ENCODE results near the gene UROS.

Gene UROS

GRCh38 chr10:125788156-125789034, 34.7 kb downstream of the UROS start:
- DNase-seq (ENCODE audit: low spot score): no peak

DNA sequence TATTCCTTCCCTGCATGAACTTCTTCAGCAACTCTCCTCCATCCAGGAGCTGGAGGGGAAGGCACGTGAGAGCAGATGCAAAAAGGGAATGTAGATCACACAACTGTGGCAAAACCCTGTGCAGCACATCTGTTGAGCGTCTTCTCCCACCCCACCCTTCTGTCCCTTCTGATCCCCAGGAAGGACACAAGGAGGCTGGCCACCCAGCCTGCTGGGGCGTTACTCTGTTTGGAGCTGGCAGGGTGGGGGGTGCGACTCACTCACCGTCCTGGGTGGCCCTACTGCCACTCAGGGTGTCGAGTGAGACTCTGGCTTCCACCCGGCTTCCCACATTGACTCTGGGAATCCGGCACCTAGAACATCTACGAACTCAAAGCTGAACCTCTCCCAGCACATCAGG, 37.3 kb downstream of the UROS start:
- no peak for DNase-seq (ENCODE audit: low spot score)

- no peak for DNase-seq (ENCODE audit: low spot score)
Measured at GRCh38 chr10:125783957-125784356, 39.1 kb downstream of the UROS start.

DNA sequence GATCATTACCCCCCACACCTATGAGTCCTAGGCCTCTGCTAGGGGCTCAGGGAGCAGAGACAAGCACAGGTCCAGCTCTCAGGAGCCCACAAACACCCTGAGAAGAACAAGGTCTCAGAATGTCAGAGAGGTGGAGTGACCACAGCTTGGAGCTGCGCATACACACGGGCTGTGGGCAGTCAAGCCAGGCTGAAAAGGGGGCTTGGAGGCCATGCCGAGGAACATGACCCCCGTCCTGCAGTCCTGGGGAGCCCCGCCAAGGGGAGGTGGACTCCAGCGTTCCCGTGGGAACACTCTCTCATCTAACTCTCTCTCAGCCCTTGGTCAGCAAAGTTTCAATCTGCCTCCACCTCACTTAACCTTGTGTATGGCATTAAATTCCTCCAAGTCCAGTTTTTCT, 39.6 kb downstream of the UROS start:
- no peak for DNase-seq (ENCODE audit: low spot score)

DNA sequence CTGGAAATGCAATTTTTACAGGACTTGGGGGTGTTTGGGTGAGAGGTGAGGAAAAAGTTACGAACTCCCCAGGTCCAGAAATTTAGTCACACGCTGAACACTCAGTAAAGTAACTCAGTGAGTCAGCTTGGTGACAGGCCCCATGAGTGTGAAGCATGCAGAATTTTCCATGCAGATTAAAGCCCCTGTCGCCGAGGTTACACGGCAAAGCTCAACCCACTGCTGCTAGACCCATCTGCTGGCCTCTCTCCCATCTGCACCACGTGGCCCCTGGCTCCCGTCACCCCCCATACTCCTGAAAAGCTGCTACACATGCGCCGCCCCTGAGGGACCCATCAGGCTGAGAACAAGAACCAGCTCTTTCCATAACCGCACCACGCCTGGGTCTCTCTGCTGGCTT, 40.4 kb downstream of the UROS start:
- no peak for DNase-seq (ENCODE audit: low spot score)

DNA sequence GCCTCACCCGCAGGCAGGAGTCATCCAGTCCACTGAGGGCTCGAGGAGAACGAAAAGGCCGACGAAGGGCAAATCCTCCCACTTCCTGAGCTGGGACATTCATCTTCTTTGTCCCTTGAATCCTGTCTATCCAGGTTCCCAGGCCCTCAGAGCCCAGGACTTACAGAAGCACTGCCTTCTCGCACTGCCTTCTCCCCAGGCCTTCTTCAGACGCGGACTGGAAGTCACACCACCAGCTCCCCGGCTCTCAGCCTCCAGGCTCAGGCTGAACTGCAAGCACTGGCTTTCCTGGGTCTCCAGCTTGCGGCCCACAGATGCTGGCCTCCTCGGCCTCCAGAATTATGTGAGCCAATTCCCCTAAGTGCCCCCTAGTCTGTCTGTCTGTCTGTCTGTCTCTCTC, 41.0 kb downstream of the UROS start:
- DNase-seq (ENCODE audit: low spot score): no peak

- DNase-seq (ENCODE audit: low spot score): no peak
Measured at GRCh38 chr10:125781374-125781773, 41.7 kb downstream of the UROS start.

DNA sequence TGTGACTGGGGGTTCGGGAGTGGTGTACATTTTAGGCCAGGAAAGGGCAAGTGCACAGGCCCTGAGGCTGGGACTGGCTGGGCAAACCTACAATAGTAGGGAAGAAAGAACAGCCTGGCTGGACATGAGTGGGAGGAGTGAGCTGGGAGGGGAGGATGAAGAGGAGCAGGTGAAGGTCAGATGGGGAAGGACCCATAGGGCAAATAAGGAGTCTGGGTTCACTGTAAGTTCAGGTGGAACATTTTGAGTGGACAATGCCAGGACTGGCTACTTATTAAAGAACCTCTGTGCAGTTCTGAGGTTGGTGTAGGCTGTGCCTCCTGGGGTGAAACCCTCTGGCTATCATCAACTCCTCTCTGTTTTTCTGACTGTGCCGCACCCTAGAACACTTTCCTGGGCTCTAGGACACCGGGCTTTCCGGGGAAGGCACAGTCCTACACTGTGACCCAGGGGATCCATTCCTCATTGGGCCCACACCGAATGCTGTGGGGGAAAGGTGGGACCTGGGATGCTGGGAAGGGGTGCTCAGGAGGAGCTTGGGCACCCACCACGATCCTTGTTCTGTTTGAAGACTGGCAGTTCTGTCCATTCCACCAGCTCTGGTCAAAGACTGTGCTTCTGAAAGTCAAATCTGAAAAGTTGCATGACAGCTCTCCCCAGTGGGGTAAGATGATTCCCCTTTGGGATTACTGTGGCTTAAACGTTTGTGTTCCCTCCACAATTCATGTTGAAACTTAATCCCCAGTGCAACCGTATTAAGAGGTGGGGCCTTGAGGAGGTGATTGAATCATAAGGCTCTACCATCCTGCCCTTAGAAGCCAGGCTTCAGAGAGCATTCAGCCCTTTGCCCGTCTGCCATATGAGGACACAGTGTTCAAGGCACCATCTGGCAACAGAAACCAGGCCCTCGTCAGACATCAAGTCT, 43.4 kb downstream of the UROS start:
- DNase-seq (ENCODE audit: low spot score): no peak

- DNase-seq (ENCODE audit: low spot score): no peak
Measured at GRCh38 chr10:125778556-125778955, 44.5 kb downstream of the UROS start.

GRCh38 chr10:125777806-125778205, 45.3 kb downstream of the UROS start:
- no peak for DNase-seq (ENCODE audit: low spot score)

- DNase-seq (ENCODE audit: low spot score): no peak
Measured at GRCh38 chr10:125775491-125776106, 47.5 kb downstream of the UROS start, which contains the start of gene MMP21. Gene MMP21 (minus strand): TSS chr10:125775821. CDS start chr10:125775821, 0 bp downstream.

DNA sequence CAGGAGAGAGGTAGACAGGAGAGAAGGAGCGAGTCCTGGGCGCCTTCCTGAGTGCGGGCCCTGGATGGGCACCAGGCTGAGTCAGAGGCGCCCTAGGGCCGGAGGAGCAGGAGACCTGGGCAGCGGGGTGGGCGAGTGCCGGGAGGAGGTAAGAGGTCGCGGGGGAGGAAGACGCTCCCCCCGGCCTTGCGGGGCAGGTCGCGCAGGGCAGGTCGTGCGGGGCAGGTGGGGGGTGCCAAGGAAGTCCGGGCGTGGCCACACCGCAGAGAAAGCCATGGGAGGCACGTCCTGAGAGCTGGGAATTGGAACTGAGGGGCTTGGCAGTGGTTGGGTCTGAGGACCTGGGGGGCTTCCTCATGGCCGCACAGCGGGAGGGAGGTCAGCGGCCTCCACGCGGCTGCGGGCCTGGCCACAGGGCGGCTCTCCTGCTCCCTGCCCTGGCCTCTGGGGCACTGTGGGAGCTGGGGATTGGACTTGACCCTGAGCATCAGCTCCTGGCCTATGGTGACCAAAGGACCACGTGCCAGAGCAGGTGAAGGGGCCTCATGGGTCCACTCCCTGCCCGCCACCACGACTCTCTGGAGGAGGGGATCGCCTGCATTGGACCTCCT, 48.4 kb downstream of the UROS start:
- no peak for DNase-seq (ENCODE audit: low spot score)

GRCh38 chr10:125773687-125774543, 49.1 kb downstream of the UROS start:
- DNase-seq (ENCODE audit: low spot score): no peak

- no peak for DNase-seq (ENCODE audit: low spot score)
Measured at GRCh38 chr10:125772864-125773180, 50.2 kb downstream of the UROS start.

- no peak for DNase-seq (ENCODE audit: low spot score)
Measured at GRCh38 chr10:125772112-125772863, 50.8 kb downstream of the UROS start.

GRCh38 chr10:125770844-125771243, 52.2 kb downstream of the UROS start:
- DNase-seq (ENCODE audit: low spot score): no peak

GRCh38 chr10:125769175-125769574, 53.9 kb downstream of the UROS start:
- no peak for DNase-seq (ENCODE audit: low spot score)

- no peak for DNase-seq (ENCODE audit: low spot score)
Measured at GRCh38 chr10:125768219-125768855, 54.7 kb downstream of the UROS start.

- DNase-seq (ENCODE audit: low spot score): no peak
Measured at GRCh38 chr10:125766511-125766910, 56.5 kb downstream of the UROS start.

- DNase-seq (ENCODE audit: low spot score): no peak
Measured at GRCh38 chr10:125765835-125766234, 57.2 kb downstream of the UROS start.

Data from germinal center (tissue), 1 donor.